Colonic mucosa (tissue), 4 donors: ENCODE results near the gene PUS1. TPM values are rescaled to one million over a fixed set of nuclear protein-coding genes. Genes with fewer than 3 reads are reported as not detected.

Source experiments
- DNase-seq: peaks from one replicate; pipeline ENCODE4 v3.0.0-alpha.2; 2020
- H3K27ac ChIP-seq: fragments of 200-600 bp; one replicate; pipeline ENCODE4 v1.8.0; 2021
- H3K27me3 ChIP-seq: fragments of 200-600 bp; one replicate; pipeline ENCODE4 v1.8.0; 2021
- H3K36me3 ChIP-seq: fragments of 200-600 bp; one replicate; pipeline ENCODE4 v1.8.0; 2021
- H3K4me1 ChIP-seq: fragments of 200-600 bp; one replicate; pipeline ENCODE4 v1.8.0; 2021; ENCODE audit warnings: mild to moderate bottlenecking
- H3K4me3 ChIP-seq: fragments of 200-600 bp; one replicate; pipeline ENCODE4 v1.8.0; 2021
- H3K9ac ChIP-seq, 2 donors: one replicate each; pipeline ENCODE4 v1.7.0; 2013; ENCODE audit warnings: control low read depth in 2 of 2, low read depth in 2 of 2, low read length in 2 of 2
- H3K9me3 ChIP-seq: fragments of 200-600 bp; one replicate; pipeline ENCODE4 v1.8.0; 2021
- intact Hi-C: fragments of 100-400 bp; cut with DNase I; formaldehyde crosslinking; loops from one replicate; pipeline ENCODE4 v1.14.1; 2022
- total RNA-seq, 2 donors: library from RNA; stranded (reverse); fragmentation: NEBNext Ultra II Directional in 1 of 2; extraction: Animal tissue kit (Norgen Biotek cat#: 25700) in 1 of 2; gene quantifications; one replicate each; pipeline ENCODE4 v1.2.1, GENCODE V29; 2021
- TF ChIP-seq, protein P1 (sequence below): fragments of 200-600 bp; IDR thresholded peaks from one replicate; pipeline ENCODE4 v1.8.0; 2022; ENCODE audit warnings: antibody characterized with exemption, mild to moderate bottlenecking
- donor health status: healthy.
- donor health status: DM: no; HTN: no; CAD: no.
- donor health status: DM: no; HTN: no; CAD: no.

PUS1 gene
- total RNA-seq, 2 donors from 2014 or later: 16.0 to 58.9 TPM

GRCh38 chr12:131900397-131900796, 28.7 kb upstream of the PUS1 start:
- H3K4me3 ChIP-seq: no peak overlapping the region
- peaks cover 5% of the 10 kb centered on the region for H3K4me1 ChIP-seq
- intact Hi-C loops: no loop called here
- H3K27ac ChIP-seq: no peak overlapping the region
- H3K36me3 ChIP-seq: no peaks in the 10 kb centered on the region
- TF ChIP-seq, protein P1, sequence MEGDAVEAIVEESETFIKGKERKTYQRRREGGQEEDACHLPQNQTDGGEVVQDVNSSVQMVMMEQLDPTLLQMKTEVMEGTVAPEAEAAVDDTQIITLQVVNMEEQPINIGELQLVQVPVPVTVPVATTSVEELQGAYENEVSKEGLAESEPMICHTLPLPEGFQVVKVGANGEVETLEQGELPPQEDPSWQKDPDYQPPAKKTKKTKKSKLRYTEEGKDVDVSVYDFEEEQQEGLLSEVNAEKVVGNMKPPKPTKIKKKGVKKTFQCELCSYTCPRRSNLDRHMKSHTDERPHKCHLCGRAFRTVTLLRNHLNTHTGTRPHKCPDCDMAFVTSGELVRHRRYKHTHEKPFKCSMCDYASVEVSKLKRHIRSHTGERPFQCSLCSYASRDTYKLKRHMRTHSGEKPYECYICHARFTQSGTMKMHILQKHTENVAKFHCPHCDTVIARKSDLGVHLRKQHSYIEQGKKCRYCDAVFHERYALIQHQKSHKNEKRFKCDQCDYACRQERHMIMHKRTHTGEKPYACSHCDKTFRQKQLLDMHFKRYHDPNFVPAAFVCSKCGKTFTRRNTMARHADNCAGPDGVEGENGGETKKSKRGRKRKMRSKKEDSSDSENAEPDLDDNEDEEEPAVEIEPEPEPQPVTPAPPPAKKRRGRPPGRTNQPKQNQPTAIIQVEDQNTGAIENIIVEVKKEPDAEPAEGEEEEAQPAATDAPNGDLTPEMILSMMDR: no peak
- H3K9ac ChIP-seq: no peak overlapping the region
- H3K27me3 ChIP-seq: no peaks in the 10 kb centered on the region
- no peak for DNase-seq
- no peaks in the 10 kb centered on the region for H3K9me3 ChIP-seq

DNA sequence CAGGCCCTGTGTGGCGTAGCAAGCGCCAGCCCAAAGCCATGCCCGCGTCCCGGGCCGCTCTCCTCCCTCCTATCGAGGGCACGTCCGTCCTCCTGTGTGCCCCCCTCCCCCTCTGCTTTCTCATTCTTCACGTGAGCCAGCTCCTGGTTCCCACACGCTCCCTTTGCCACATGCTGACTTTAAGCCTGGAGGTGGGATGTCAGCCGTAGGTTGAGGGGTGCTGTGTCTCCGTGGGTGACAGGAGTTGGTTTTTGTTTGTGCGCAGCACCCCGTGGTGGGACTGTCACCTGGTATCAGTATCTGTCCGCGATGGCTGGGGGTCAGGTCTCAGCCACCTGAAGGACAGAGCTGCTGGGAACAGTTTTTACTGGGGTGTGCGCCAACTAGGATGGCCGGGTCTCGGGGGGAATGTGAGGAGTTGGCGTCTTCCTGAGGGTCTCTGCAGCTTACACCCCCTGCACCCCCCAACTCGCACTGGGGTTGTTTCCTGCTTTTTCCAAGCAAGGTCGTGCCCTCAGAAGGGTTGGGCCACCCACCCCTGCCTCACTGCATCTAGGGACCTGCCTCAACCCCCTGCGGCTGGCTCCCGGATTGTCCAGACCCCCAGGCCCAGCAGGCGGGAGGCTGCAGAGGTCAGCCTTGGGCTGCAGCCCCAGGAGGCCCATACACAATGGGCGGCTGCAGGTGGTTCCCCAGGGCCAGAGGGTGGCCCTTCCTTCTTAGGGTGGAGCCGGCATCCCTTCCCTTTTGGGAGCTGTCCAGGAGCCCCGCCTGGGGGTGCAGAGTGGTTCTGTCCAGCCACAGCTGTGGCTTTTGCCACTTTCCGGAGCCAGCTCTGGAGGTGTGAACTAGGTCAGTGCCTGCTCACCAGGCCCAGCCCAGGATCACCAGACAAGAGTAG, 27.4 kb upstream of the PUS1 start:
- peaks cover 3% of the 10 kb centered on the region for H3K4me1 ChIP-seq
- H3K36me3 ChIP-seq: no peaks in the 10 kb centered on the region
- TF ChIP-seq, protein P1: no peak
- no peak overlapping the region for H3K9ac ChIP-seq
- no peak overlapping the region for H3K4me3 ChIP-seq
- intact Hi-C loops: no loop called here
- peak; percentile 43 for DNase-seq
- no peaks in the 10 kb centered on the region for H3K9me3 ChIP-seq
- no peak overlapping the region for H3K27ac ChIP-seq
- H3K27me3 ChIP-seq: no peaks in the 10 kb centered on the region

DNA sequence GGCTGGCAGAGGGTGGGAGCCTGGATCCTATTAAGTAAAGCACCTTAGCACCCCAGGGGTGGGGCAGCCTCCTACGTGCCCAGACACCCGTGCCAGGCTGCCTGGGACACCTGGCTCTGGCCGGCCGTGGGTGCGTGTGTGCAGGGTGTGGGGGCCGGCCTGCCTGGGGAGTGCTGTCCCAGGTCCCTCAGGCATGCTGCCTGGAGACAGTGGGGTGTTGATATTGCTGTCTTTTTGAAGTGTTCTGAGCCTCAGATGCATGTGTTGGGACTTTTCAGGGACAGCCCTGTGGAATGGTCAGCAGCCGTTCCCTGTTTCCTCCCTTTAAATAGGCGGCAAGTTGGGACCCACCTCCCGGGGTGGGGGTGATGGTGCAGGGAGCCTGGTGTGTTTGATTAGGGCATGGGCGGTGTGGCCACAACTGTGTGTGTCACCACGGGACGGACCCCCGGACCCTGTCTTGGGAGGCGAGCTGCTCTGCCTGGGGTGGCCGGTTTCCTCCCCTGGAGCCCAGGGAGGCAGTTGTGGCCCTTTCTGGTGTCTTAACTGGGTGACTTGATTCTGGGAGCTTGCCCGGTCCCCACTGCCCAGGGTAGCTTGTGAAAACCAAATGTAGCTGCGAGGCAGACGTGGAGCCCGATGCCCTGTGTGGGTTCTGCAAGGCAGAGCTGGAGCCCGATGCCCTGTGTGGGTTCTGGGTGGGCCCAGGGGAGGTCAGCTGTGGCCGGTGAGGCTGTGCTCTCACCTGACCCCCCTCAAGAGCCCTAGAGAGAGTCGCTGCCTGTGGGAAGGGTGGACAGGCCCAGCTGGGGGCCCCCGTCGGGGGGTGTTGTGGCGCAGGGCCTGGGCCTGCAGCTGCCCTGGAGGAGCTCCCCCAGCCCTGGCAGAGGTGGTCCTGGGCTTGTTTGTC, 26.5 kb upstream of the PUS1 start:
- no peak for DNase-seq
- Histone ChIP-seq H3K36me3 (no peaks in the 10 kb centered on the region), H3K27ac (no peak overlapping the region), H3K9ac (peak overlapping the region in 1 of 2 donors; percentile 12), H3K4me3 (no peak overlapping the region), H3K9me3 (no peaks in the 10 kb centered on the region), H3K4me1 (no peaks in the 10 kb centered on the region), H3K27me3 (no peaks in the 10 kb centered on the region)
- intact Hi-C loops: no loop called here
- TF ChIP-seq, protein P1: no peak

DNA sequence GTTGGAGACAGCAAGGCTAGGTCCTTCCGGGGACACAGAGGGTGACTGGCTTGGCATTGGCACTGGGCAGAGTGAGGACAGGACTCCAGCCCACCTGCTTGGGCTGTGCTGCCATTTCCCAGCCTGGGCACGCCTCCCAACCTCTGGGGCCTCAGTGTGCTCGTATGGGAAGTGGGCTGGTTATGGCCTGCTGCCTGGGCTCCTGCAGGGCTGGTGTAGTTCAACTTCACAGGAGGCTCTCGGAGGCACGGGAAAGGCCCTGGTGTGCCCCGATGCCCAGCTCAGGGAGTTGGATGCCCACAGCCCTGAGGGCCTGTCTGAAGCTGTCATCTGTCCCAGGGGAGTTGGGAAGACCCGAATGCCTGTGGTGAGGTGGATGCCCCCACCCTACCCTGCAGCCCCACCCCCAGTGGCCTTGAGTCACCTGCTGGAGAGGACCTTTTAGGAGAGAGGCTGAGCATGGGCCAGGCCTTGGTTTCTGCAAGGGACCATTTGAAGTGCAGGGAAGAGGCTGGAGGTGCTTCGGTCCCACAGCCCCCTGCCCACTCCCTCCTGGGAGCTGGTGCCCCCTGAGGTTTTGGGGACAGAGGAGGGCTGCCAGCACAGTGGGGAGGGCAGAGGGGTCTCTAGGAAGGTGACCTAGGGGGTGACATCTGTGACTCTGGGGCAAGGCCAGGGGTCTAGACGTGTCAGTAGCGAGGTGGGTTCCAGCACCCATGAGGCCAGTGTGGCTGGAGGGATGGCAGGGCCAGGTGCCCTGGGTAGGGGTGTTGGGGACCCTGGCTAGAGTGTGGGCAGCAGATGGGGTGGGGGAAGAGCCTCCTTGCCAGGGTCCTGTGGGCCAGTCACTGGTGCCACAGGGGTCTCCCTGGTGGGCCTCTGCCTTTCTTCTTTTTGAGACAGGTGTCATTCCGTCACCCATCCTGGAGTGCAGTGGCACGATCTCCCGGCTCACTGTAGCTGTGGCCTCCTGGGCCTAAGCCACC, 25.5 kb upstream of the PUS1 start:
- H3K4me1 ChIP-seq: no peaks in the 10 kb centered on the region
- DNase-seq: no peak
- no peak overlapping the region for H3K4me3 ChIP-seq
- peaks cover 5% of the 10 kb centered on the region for H3K36me3 ChIP-seq
- intact Hi-C loops: no loop called here
- no peak overlapping the region for H3K27ac ChIP-seq
- no peaks in the 10 kb centered on the region for H3K9me3 ChIP-seq
- no peaks in the 10 kb centered on the region for H3K27me3 ChIP-seq
- no peak overlapping the region for H3K9ac ChIP-seq
- TF ChIP-seq, protein P1: no peak
